ENCODE results near the gene TBC1D20. TPM values are rescaled to one million over a fixed set of nuclear protein-coding genes. Genes with fewer than 3 reads are reported as not detected.
"Not testable (repeated sequence)": the region's sequence is repeated elsewhere in the genome, so short reads cannot be mapped to it uniquely, and the experiment has no call there.

The TBC1D20 gene
- total RNA-seq, 2 donors from 2014 or later: 38.0 to 53.1 TPM

- 88% methylated on average over 3 of the region's 3 CpGs for WGBS
- intact Hi-C loops (cut with DNase I): no loop called here
- TF ChIP-seq POLR2AphosphoS5 (IDR thresholded peaks at IDR 0.05): no peak
- TF ChIP-seq POLR2A (IDR thresholded peaks at IDR 0.05): no peak
- TF ChIP-seq CTCF (IDR thresholded peaks at IDR 0.05): no peak
- no peaks in the 10 kb centered on the region for H3K36me3 ChIP-seq
- H3K4me1 ChIP-seq (replicated peaks): no peaks in the 10 kb centered on the region
- no peak for DNase-seq (ENCODE audit: low spot score)
- no peak overlapping the region for H3K27ac ChIP-seq
- H3K4me3 ChIP-seq: no peak overlapping the region
- no peaks in the 10 kb centered on the region for H3K9me3 ChIP-seq
- H3K27me3 ChIP-seq (replicated peaks; ENCODE audit: insufficient read depth): no peaks in the 10 kb centered on the region
Measured at GRCh38 chr20:387520-387919, 74.8 kb downstream of the TBC1D20 start.

- H3K27me3 ChIP-seq (replicated peaks; ENCODE audit: insufficient read depth); H3K4me3 ChIP-seq; intact Hi-C loops (cut with DNase I); H3K9me3 ChIP-seq; DNase-seq (ENCODE audit: low spot score); H3K4me1 ChIP-seq (replicated peaks); H3K36me3 ChIP-seq; H3K27ac ChIP-seq: not testable (repeated sequence)
- 95% methylated on average over 8 of the region's 8 CpGs for WGBS
Measured at GRCh38 chr20:386634-387033, 75.7 kb downstream of the TBC1D20 start.

Small RNAs within 50 kb of the gene (small RNA-seq; reads per million reads assigned to genes)
- 0 reads per million in 2 donors for gene RF00019

Other genes with a start within 250 kb of the TBC1D20 start
- not detected for gene DEFB129, start 235.3 kb downstream of the TBC1D20 start, total RNA-seq
- 1 to 10 TPM; 2.2 to 3.3 TPM for gene DEFB132, start 204.8 kb downstream of the TBC1D20 start, total RNA-seq
- 10 to 100 TPM in 1 of 2 donors, 1 to 10 TPM in 1; 4.7 to 16.1 TPM for gene C20orf96, start 171.8 kb downstream of the TBC1D20 start, total RNA-seq
- gene ZCCHC3, start 165.0 kb downstream of the TBC1D20 start, total RNA-seq: 10 to 100 TPM; 16.3 to 27.0 TPM
- 10 to 100 TPM; 10.7 to 21.0 TPM for gene SOX12, start 137.0 kb downstream of the TBC1D20 start, total RNA-seq
- 10 to 100 TPM; 26.3 to 48.3 TPM for gene NRSN2, start 115.4 kb downstream of the TBC1D20 start, total RNA-seq
- gene TRIB3, start 81.8 kb downstream of the TBC1D20 start, total RNA-seq: 10 to 100 TPM; 11.8 to 22.7 TPM
- 100 to 1,000 TPM; 108 to 158 TPM for gene RBCK1, start 54.2 kb downstream of the TBC1D20 start, total RNA-seq
- 100 to 1,000 TPM in 1 of 2 donors, 10 to 100 TPM in 1; 66.9 to 152 TPM for gene CSNK2A1, start 81.3 kb upstream of the TBC1D20 start, total RNA-seq
- under 1 TPM; 0.55 to 0.68 TPM for gene TCF15, start 147.8 kb upstream of the TBC1D20 start, total RNA-seq
- gene SRXN1, start 190.7 kb upstream of the TBC1D20 start, total RNA-seq: 10 to 100 TPM; 33.6 to 41.4 TPM
- gene SCRT2, start 213.3 kb upstream of the TBC1D20 start, total RNA-seq: under 1 TPM in 1 of 2 donors, not detected in 1; 0.17 TPM

Measured in prostate gland (tissue), 2 donors.